Measurements from ENCODE around the gene TERT.

The TERT gene

GRCh38 chr5:1219098-1219767 lies 75.6 kb downstream of the TERT start:
- DNase-seq (ENCODE audit: low spot score), result no peak

- DNase-seq (ENCODE audit: low spot score), result no peak
Observed at GRCh38 chr5:1218351-1219080, 76.4 kb downstream of the TERT start.

GRCh38 chr5:1217596-1218206 lies 77.2 kb downstream of the TERT start:
- no peak for DNase-seq (ENCODE audit: low spot score)

GRCh38 chr5:1216918-1217295 lies 78.0 kb downstream of the TERT start:
- DNase-seq (ENCODE audit: low spot score), result no peak

- no peak for DNase-seq (ENCODE audit: low spot score)
Observed at GRCh38 chr5:1216211-1216917, 78.5 kb downstream of the TERT start.

GRCh38 chr5:1215320-1216096 lies 79.4 kb downstream of the TERT start:
- DNase-seq (ENCODE audit: low spot score), result no peak

- DNase-seq (ENCODE audit: low spot score), result no peak
Observed at GRCh38 chr5:1214936-1215220, 80.0 kb downstream of the TERT start.

GRCh38 chr5:1214163-1214935 lies 80.5 kb downstream of the TERT start:
- no peak for DNase-seq (ENCODE audit: low spot score)

GRCh38 chr5:1213508-1214162 lies 81.2 kb downstream of the TERT start:
- no peak for DNase-seq (ENCODE audit: low spot score)

- DNase-seq (ENCODE audit: low spot score), result no peak
Observed at GRCh38 chr5:1212881-1213280, 82.0 kb downstream of the TERT start.

GRCh38 chr5:1212271-1212670 lies 82.6 kb downstream of the TERT start:
- DNase-seq (ENCODE audit: low spot score), result no peak

GRCh38 chr5:1211701-1212100 lies 83.2 kb downstream of the TERT start:
- DNase-seq (ENCODE audit: low spot score), result no peak

- DNase-seq (ENCODE audit: low spot score), result no peak
Observed at GRCh38 chr5:1210832-1211251, 84.0 kb downstream of the TERT start.

- DNase-seq (ENCODE audit: low spot score), result no peak
Observed at GRCh38 chr5:1209896-1210776, 84.7 kb downstream of the TERT start.

GRCh38 chr5:1209489-1209852 lies 85.4 kb downstream of the TERT start:
- no peak for DNase-seq (ENCODE audit: low spot score)

GRCh38 chr5:1208743-1209488 lies 86.0 kb downstream of the TERT start:
- DNase-seq (ENCODE audit: low spot score), result peak; percentile 14

GRCh38 chr5:1208221-1208742 lies 86.6 kb downstream of the TERT start:
- no peak for DNase-seq (ENCODE audit: low spot score)

GRCh38 chr5:1207555-1207954 lies 87.3 kb downstream of the TERT start:
- DNase-seq (ENCODE audit: low spot score), result no peak
